Esophagus (tissue), 2 donors: Measurements from ENCODE around the gene TXLNG. TPM values are rescaled to one million over a fixed set of nuclear protein-coding genes. Genes with fewer than 3 reads are reported as not detected.

Experiments
- H3K27ac ChIP-seq, 2 donors: one replicate each; pipeline ENCODE4 v1.5.1; 2013; ENCODE audit warnings: low read depth in 2 of 2, mild to moderate bottlenecking in 2 of 2, inconsistent platforms in 1 of 2, low read length in 1 of 2, moderate library complexity in 1 of 2
- H3K27me3 ChIP-seq, 2 donors: one replicate each; pipeline ENCODE4 v1.6.1; 2013; ENCODE audit warnings: low read length in 2 of 2, control low read depth in 1 of 2, mild to moderate bottlenecking in 1 of 2; ENCODE audit not compliant: insufficient read depth in 2 of 2, control insufficient read depth in 1 of 2
- H3K36me3 ChIP-seq, 2 donors: one replicate each; pipeline ENCODE4 v1.6.1; 2013; ENCODE audit warnings: low read length in 1 of 2; ENCODE audit not compliant: control insufficient read depth in 2 of 2, insufficient read depth in 2 of 2
- H3K4me1 ChIP-seq, 2 donors: one replicate each; pipeline ENCODE4 v1.6.1; 2013; ENCODE audit warnings: low read length in 1 of 2; ENCODE audit not compliant: control insufficient read depth in 2 of 2, insufficient read depth in 2 of 2
- H3K4me3 ChIP-seq, 2 donors: one replicate each; pipeline ENCODE4 v1.5.1; 2013; ENCODE audit warnings: low read length in 2 of 2, mild to moderate bottlenecking in 2 of 2, low read depth in 1 of 2, moderate library complexity in 1 of 2
- H3K9me3 ChIP-seq, 2 donors: one replicate each; pipeline ENCODE4 v1.6.1; 2013; ENCODE audit warnings: mild to moderate bottlenecking in 2 of 2, low read depth in 1 of 2, low read length in 1 of 2, moderate library complexity in 1 of 2; ENCODE audit not compliant: control insufficient read depth in 2 of 2, insufficient read depth in 1 of 2
- WGBS, 2 donors: extraction: QIAGEN DNeasy Blood & Tissue Kit; methylation state at CpG; one replicate each; pipeline ENCODE4 v1.1.7; 2013; 5-methylcytosine and 5-hydroxymethylcytosine counted together
- polyA plus RNA-seq, 2 donors: library from polyadenylated mRNA; stranded (reverse); fragments of 200-250 nt; gene quantifications; one replicate each; pipeline ENCODE4 v1.2.3, GENCODE V29; 2013
- donor health status: healthy with polysubstance abuse.
- donor health status: Bipolar disorder and iron deficiency.

The TXLNG gene
- polyA plus RNA-seq, 2 donors = 4.2 to 7.3 TPM

DNA sequence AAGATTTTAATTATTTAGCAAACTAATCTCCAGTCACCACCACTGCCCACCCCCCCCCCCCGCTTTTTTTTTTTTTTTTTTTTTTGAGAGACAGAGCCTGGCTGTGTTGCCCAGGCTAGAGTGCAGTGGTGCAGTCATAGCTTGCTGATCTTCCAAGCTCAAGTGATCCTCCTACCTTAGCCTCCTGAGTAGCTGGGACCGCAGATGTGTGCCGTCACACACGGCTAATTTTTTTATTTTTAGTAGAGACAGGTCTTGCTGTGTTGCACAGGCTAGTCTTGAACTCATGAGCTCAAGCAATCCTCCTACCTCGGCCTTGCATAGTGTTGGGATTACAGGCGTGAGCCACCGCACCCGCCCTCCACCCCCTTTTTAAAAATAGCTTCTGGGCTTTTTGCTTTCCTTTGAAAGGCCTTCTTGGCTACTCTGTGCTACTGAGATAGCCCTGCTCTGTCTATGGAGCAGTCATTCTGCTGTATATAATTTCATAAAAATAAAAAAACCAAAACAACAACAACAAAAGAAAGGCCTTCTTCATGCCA is 18.7 kb downstream of the TXLNG start:
- no peak overlapping the region for H3K27ac ChIP-seq
- 85 to 90% methylated on average over 7 to 8 of the region's 8 CpGs for WGBS, 2 donors
- no peaks in the 10 kb centered on the region for H3K27me3 ChIP-seq
- H3K36me3 ChIP-seq = no peaks in the 10 kb centered on the region
- no peaks in the 10 kb centered on the region for H3K4me1 ChIP-seq
- no peak overlapping the region for H3K4me3 ChIP-seq
- H3K9me3 ChIP-seq = no peaks in the 10 kb centered on the region

GRCh38 chrX:16807548-16807947 is 21.3 kb downstream of the TXLNG start:
- no peak overlapping the region for H3K4me3 ChIP-seq
- peak overlapping the region; percentile 31 to 52 for H3K27ac ChIP-seq
- H3K36me3 ChIP-seq = no peaks in the 10 kb centered on the region
- H3K4me1 ChIP-seq = no peaks in the 10 kb centered on the region
- H3K27me3 ChIP-seq = no peaks in the 10 kb centered on the region
- no peaks in the 10 kb centered on the region for H3K9me3 ChIP-seq

DNA sequence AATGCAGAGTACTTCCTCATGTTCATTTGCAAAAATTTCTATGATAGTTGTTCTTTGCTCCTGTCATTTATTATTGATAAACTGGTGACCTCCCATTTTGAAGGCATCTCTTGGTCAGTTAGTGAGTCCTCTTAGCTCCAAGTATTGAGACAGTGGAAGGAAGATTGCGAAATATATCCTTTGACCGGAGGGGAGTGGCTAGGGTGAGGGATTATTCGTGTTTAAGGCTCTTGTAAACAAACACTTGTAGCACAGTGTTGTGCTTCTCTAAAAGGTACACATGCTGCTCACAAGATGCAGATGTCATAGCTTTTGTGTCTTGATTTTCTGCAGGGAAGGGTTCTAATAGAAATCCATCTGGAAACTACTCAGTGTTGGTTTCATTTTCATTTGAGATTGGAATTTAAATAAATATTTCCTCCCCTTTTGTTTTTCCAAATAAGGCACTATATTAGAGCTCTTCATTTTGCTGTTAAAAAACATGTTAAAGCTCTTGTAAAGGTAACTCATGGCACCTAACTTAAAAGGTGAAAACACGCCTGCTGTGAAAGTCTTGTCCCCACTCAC is 21.8 kb downstream of the TXLNG start:
- H3K27ac ChIP-seq = no peak overlapping the region
- no peaks in the 10 kb centered on the region for H3K36me3 ChIP-seq
- no peaks in the 10 kb centered on the region for H3K27me3 ChIP-seq
- no peaks in the 10 kb centered on the region for H3K4me1 ChIP-seq
- H3K9me3 ChIP-seq = no peaks in the 10 kb centered on the region
- H3K4me3 ChIP-seq = peak overlapping the region in 1 of 2 donors; percentile 5
- 33 to 39% methylated on average over 4 of the region's 4 CpGs for WGBS, 2 donors

GRCh38 chrX:16814597-16814996 is 28.3 kb downstream of the TXLNG start:
- Histone ChIP-seq H3K4me1 (no peaks in the 10 kb centered on the region), H3K27ac (no peak overlapping the region)

GRCh38 chrX:16819634-16820033 is 33.4 kb downstream of the TXLNG start:
- H3K36me3 ChIP-seq = peaks cover 4 to 5% of the 10 kb centered on the region in 2 donors
- no peaks in the 10 kb centered on the region for H3K27me3 ChIP-seq
- 66 to 74% methylated on average over 5 of the region's 5 CpGs for WGBS, 2 donors
- no peak overlapping the region for H3K27ac ChIP-seq
- H3K9me3 ChIP-seq = no peaks in the 10 kb centered on the region
- H3K4me1 ChIP-seq = no peaks in the 10 kb centered on the region
- H3K4me3 ChIP-seq = no peak overlapping the region

More at GRCh38 chrX:16814597-16814996, 28.3 kb downstream of the TXLNG start:
- 92 to 96% methylated on average over 1 of the region's 1 CpG for WGBS, 2 donors
- no peaks in the 10 kb centered on the region for H3K36me3 ChIP-seq
- no peak overlapping the region for H3K4me3 ChIP-seq
- H3K27me3 ChIP-seq = no peaks in the 10 kb centered on the region
- H3K9me3 ChIP-seq = no peaks in the 10 kb centered on the region

DNA sequence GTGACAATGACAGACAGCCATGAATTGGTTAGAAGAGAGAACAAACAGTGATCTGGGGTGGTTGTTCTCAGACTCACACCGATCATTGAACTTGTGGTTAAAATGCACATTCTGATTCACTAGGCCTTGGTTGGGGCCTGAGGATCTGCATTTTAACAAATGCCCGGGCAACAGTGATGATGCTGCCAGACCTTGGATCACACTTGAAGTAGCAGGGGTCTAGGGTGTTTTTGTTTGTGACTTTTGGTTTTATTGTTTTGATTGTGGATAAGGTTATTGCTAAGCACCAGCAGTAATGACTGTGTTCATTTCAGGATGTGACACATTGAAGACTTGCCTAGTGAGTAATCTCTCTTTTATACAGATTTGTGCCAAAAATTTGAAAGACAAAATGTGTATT is 36.5 kb downstream of the TXLNG start:
- Histone ChIP-seq H3K36me3 (peaks cover 4 to 5% of the 10 kb centered on the region in 2 donors), H3K4me1 (no peaks in the 10 kb centered on the region), H3K27ac (no peak overlapping the region), H3K9me3 (no peaks in the 10 kb centered on the region), H3K27me3 (no peaks in the 10 kb centered on the region), H3K4me3 (no peak overlapping the region)
- 80 to 86% methylated on average over 2 of the region's 2 CpGs for WGBS, 2 donors

GRCh38 chrX:16825264-16826035 is 39.2 kb downstream of the TXLNG start:
- no peaks in the 10 kb centered on the region for H3K9me3 ChIP-seq
- H3K36me3 ChIP-seq = peaks cover 4 to 5% of the 10 kb centered on the region in 2 donors
- H3K4me3 ChIP-seq = no peak overlapping the region
- no peak overlapping the region for H3K27ac ChIP-seq
- H3K27me3 ChIP-seq = no peaks in the 10 kb centered on the region
- H3K4me1 ChIP-seq = no peaks in the 10 kb centered on the region
- 70 to 77% methylated on average over 8 of the region's 8 CpGs for WGBS, 2 donors

GRCh38 chrX:16826207-16826606 is 39.9 kb downstream of the TXLNG start:
- Histone ChIP-seq H3K9me3 (no peaks in the 10 kb centered on the region), H3K4me3 (no peak overlapping the region), H3K27me3 (no peaks in the 10 kb centered on the region), H3K27ac (no peak overlapping the region), H3K36me3 (peaks cover 4 to 5% of the 10 kb centered on the region in 2 donors), H3K4me1 (no peaks in the 10 kb centered on the region)
- 60 to 61% methylated on average over 3 of the region's 3 CpGs for WGBS, 2 donors

- Histone ChIP-seq H3K9me3 (no peaks in the 10 kb centered on the region), H3K4me3 (no peak overlapping the region), H3K27me3 (no peaks in the 10 kb centered on the region), H3K27ac (no peak overlapping the region), H3K4me1 (no peaks in the 10 kb centered on the region), H3K36me3 (peaks cover 5 to 7% of the 10 kb centered on the region in 2 donors)
- WGBS, 2 donors = 45 to 52% methylated on average over 2 of the region's 2 CpGs
Measured at GRCh38 chrX:16827225-16827624, 41.0 kb downstream of the TXLNG start.
